G401 (cell line): ENCODE results near the gene PLXDC2. TPM values are rescaled to one million over a fixed set of nuclear protein-coding genes. Genes with fewer than 3 reads are reported as not detected.
A peak's percentile ranks its signal among the peaks of the same experiment; 100 is the strongest.
"Not testable (repeated sequence)": the region's sequence is repeated elsewhere in the genome, so short reads cannot be mapped to it uniquely, and the experiment has no call there.

Source experiments
- DNase-seq: peaks from one replicate; pipeline ENCODE4 v3.0.0-alpha.2; 2015; ENCODE audit warnings: low spot score
- in situ Hi-C: cut with HindIII; loops from 2 replicates; pipeline ENCODE4 v1.10.0; 2016; ENCODE audit warnings: low sequenced_read_pairs, mixed read lengths
- total RNA-seq: library from RNA; depleted of rRNA; stranded (reverse); fragments of >200 nt; shearing (Covaris generic); gene quantifications from 2 replicates; pipeline ENCODE4 v1.2.3, GENCODE V29; 2014; rRNA removed

Gene PLXDC2
- not detected in 2 replicates for total RNA-seq

GRCh38 chr10:19816411-19817230 lies at the start of gene PLXDC2:
PLXDC2 (plus strand) TSS chr10:19816432.
- in situ Hi-C loops: no loop called here
- no peak for DNase-seq

GRCh38 chr10:19767876-19768275 lies 48.4 kb upstream of the PLXDC2 start:
- DNase-seq: no peak
- in situ Hi-C loops: no loop called here

GRCh38 chr10:19769826-19770225 lies 46.4 kb upstream of the PLXDC2 start:
- DNase-seq, in situ Hi-C loops: not testable (repeated sequence)

GRCh38 chr10:19772972-19773371 lies 43.3 kb upstream of the PLXDC2 start:
- DNase-seq: no peak
- in situ Hi-C loops: no loop called here

- in situ Hi-C loops: no loop called here
- DNase-seq: no peak
These were observed 40.9 kb upstream of the PLXDC2 start for GRCh38 chr10:19775296-19775695.

- no peak for DNase-seq
- in situ Hi-C loops: no loop called here
These were observed 38.4 kb upstream of the PLXDC2 start for GRCh38 chr10:19777806-19778205.

- in situ Hi-C loops: no loop called here
- DNase-seq: no peak
These were observed 37.2 kb upstream of the PLXDC2 start for GRCh38 chr10:19778996-19779395.

- in situ Hi-C loops: no loop called here
- DNase-seq: no peak
These were observed 33.7 kb upstream of the PLXDC2 start for GRCh38 chr10:19782430-19783089.

- in situ Hi-C loops: no loop called here
- DNase-seq: no peak
These were observed 32.5 kb upstream of the PLXDC2 start for GRCh38 chr10:19783721-19784120.

GRCh38 chr10:19785366-19785765 lies 30.9 kb upstream of the PLXDC2 start:
- no peak for DNase-seq
- in situ Hi-C loops: no loop called here

- peak; percentile 6 for DNase-seq
- in situ Hi-C loops: no loop called here
These were observed 28.1 kb upstream of the PLXDC2 start for GRCh38 chr10:19788075-19788686.

- in situ Hi-C loops: no loop called here
- DNase-seq: no peak
These were observed 27.3 kb upstream of the PLXDC2 start for GRCh38 chr10:19788902-19789301.

- DNase-seq: no peak
- in situ Hi-C loops: no loop called here
These were observed 26.6 kb upstream of the PLXDC2 start for GRCh38 chr10:19789607-19790006.

GRCh38 chr10:19791032-19791431 lies 25.2 kb upstream of the PLXDC2 start:
- in situ Hi-C loops: no loop called here
- no peak for DNase-seq

GRCh38 chr10:19795684-19796083 lies 20.5 kb upstream of the PLXDC2 start:
- in situ Hi-C loops: no loop called here
- DNase-seq: no peak

- DNase-seq: no peak
- in situ Hi-C loops: no loop called here
These were observed 16.1 kb upstream of the PLXDC2 start for GRCh38 chr10:19800161-19800560.

GRCh38 chr10:19801369-19801768 lies 14.9 kb upstream of the PLXDC2 start:
- DNase-seq: no peak
- in situ Hi-C loops: no loop called here

GRCh38 chr10:19803676-19804075 lies 12.6 kb upstream of the PLXDC2 start:
- no peak for DNase-seq
- in situ Hi-C loops: no loop called here

GRCh38 chr10:19809481-19809880 lies 6.8 kb upstream of the PLXDC2 start:
- in situ Hi-C loops: no loop called here
- DNase-seq: no peak

- peak; percentile 15 for DNase-seq
- in situ Hi-C loops: no loop called here
These were observed 4.7 kb upstream of the PLXDC2 start for GRCh38 chr10:19811540-19811939.
